EL (cell line): ENCODE results near the gene DCTN3.
"Not testable (repeated sequence)": the region's sequence is repeated elsewhere in the genome, so short reads cannot be mapped to it uniquely, and the experiment has no call there.

Experiments
- DNase-seq: peaks from one replicate; pipeline ENCODE4 v3.0.0-alpha.2; 2016

DCTN3 gene

GRCh38 chr9:34646211-34647083 is 26.2 kb upstream of the DCTN3 start, which contains the start of gene GALT:
Gene GALT, plus strand, starts transcription at chr9:34646675. Its CDS starts 30 bp downstream, at chr9:34646705.
- peak; percentile 89 for DNase-seq

- DNase-seq, result no peak
Measured at GRCh38 chr9:34644766-34645314, 24.5 kb upstream of the DCTN3 start.

- DNase-seq, result no peak
Measured at GRCh38 chr9:34642679-34643078, 22.4 kb upstream of the DCTN3 start.

- not testable (repeated sequence) for DNase-seq
Measured at GRCh38 chr9:34639322-34639721, 19.0 kb upstream of the DCTN3 start.

- DNase-seq, result no peak
Measured at GRCh38 chr9:34638138-34638445, 17.8 kb upstream of the DCTN3 start.

GRCh38 chr9:34637356-34638137 is 17.3 kb upstream of the DCTN3 start, which contains the start of gene SIGMAR1:
Gene SIGMAR1, minus strand, starts transcription at chr9:34637787. Its CDS starts 90 bp downstream, at chr9:34637697.
- peak; percentile 92 for DNase-seq

GRCh38 chr9:34636791-34637355 is 16.6 kb upstream of the DCTN3 start:
- DNase-seq, result no peak

- no peak for DNase-seq
Measured at GRCh38 chr9:34635556-34635955, 15.3 kb upstream of the DCTN3 start.

- DNase-seq, result no peak
Measured at GRCh38 chr9:34634551-34635248, 14.4 kb upstream of the DCTN3 start.

GRCh38 chr9:34633851-34634550 is 13.7 kb upstream of the DCTN3 start:
- peak; percentile 68 for DNase-seq

GRCh38 chr9:34633166-34633565 is 12.9 kb upstream of the DCTN3 start:
- DNase-seq, result no peak

- DNase-seq, result no peak
Measured at GRCh38 chr9:34630402-34631154, 10.3 kb upstream of the DCTN3 start.

GRCh38 chr9:34629491-34629808 is 9.2 kb upstream of the DCTN3 start:
- DNase-seq, result no peak

GRCh38 chr9:34628656-34629490 is 8.6 kb upstream of the DCTN3 start, which contains the start of gene ARID3C:
Gene ARID3C, minus strand, starts transcription at chr9:34629066. Its CDS starts 1,052 bp downstream, at chr9:34628014.
- DNase-seq, result no peak

GRCh38 chr9:34627716-34628655 is 7.7 kb upstream of the DCTN3 start:
- DNase-seq, result no peak

- DNase-seq, result no peak
Measured at GRCh38 chr9:34625186-34625486, 4.8 kb upstream of the DCTN3 start.

- no peak for DNase-seq
Measured at GRCh38 chr9:34624475-34625185, 4.3 kb upstream of the DCTN3 start.

GRCh38 chr9:34623374-34624235 is 3.3 kb upstream of the DCTN3 start:
- DNase-seq, result no peak
